Ishikawa (cell line): ENCODE results near the gene C1R.

Experiments
- CEBPB ChIP-seq: IDR thresholded peaks from 2 replicates; pipeline ENCODE4 v1.6.1; 2012
- CREB1 ChIP-seq: IDR thresholded peaks from 2 replicates; pipeline ENCODE4 v1.6.1; 2012; ENCODE audit warnings: low read depth
- EGR1 ChIP-seq: IDR thresholded peaks from 2 replicates; pipeline ENCODE4 v1.6.1; 2012
- EP300 ChIP-seq: IDR thresholded peaks from 2 replicates; pipeline ENCODE4 v1.6.1; 2012; ENCODE audit warnings: borderline replicate concordance
- NFIC ChIP-seq: IDR thresholded peaks from 2 replicates; pipeline ENCODE4 v1.6.1; 2012
- RAD21 ChIP-seq: IDR thresholded peaks from 2 replicates; pipeline ENCODE4 v1.6.1; 2012; ENCODE audit warnings: low read depth
- TAF1 ChIP-seq: IDR thresholded peaks from 2 replicates; pipeline ENCODE4 v1.6.1; 2012; ENCODE audit warnings: low read depth, mild to moderate bottlenecking
- TCF12 ChIP-seq: IDR thresholded peaks from 2 replicates; pipeline ENCODE4 v1.6.1; 2012; ENCODE audit warnings: low read depth
- TEAD4 ChIP-seq: IDR thresholded peaks from 2 replicates; pipeline ENCODE4 v1.6.1; 2012
- YY1 ChIP-seq: IDR thresholded peaks from 2 replicates; pipeline ENCODE4 v1.6.1; 2012; ENCODE audit warnings: low read depth
- ZBTB7A ChIP-seq: IDR thresholded peaks from 2 replicates; pipeline ENCODE4 v1.6.1; 2012; ENCODE audit warnings: low read depth
- TF ChIP-seq, protein P1 (sequence below): IDR thresholded peaks from 2 replicates; pipeline ENCODE4 v1.6.1; 2012
- TF ChIP-seq, protein P2 (sequence below): IDR thresholded peaks from 2 replicates; pipeline ENCODE4 v1.6.1; 2012; ENCODE audit warnings: low read depth, mild to moderate bottlenecking

DNA sequence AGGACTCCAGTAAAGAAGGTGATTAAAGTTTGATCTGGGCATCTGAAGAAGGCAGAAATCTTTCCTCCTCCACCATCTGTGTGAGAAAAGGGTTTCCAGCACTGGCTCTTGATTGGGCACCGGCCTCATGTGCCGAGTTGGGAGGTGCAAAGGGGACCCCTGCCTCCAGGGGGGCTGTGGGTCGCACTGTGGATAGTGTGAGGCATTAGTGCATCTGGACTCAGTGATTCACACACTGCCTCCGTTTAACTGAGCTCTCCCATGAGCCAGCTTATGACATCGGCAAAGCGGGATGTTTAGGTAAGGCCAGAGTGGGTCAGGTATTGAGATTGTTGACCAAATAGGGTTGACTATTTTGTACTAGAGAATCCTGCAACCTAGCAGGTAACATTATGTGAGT lies 22.9 kb downstream of the C1R start:
- TF ChIP-seq, protein P1, sequence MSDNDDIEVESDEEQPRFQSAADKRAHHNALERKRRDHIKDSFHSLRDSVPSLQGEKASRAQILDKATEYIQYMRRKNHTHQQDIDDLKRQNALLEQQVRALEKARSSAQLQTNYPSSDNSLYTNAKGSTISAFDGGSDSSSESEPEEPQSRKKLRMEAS: no peak
- TF ChIP-seq RAD21 (no peak), EP300 (no peak), TAF1 (no peak), NFIC (no peak), ZBTB7A (no peak), YY1 (no peak), CREB1 (no peak), TCF12 (no peak), EGR1 (no peak), CEBPB (no peak), TEAD4 (no peak)
- TF ChIP-seq, protein P2, sequence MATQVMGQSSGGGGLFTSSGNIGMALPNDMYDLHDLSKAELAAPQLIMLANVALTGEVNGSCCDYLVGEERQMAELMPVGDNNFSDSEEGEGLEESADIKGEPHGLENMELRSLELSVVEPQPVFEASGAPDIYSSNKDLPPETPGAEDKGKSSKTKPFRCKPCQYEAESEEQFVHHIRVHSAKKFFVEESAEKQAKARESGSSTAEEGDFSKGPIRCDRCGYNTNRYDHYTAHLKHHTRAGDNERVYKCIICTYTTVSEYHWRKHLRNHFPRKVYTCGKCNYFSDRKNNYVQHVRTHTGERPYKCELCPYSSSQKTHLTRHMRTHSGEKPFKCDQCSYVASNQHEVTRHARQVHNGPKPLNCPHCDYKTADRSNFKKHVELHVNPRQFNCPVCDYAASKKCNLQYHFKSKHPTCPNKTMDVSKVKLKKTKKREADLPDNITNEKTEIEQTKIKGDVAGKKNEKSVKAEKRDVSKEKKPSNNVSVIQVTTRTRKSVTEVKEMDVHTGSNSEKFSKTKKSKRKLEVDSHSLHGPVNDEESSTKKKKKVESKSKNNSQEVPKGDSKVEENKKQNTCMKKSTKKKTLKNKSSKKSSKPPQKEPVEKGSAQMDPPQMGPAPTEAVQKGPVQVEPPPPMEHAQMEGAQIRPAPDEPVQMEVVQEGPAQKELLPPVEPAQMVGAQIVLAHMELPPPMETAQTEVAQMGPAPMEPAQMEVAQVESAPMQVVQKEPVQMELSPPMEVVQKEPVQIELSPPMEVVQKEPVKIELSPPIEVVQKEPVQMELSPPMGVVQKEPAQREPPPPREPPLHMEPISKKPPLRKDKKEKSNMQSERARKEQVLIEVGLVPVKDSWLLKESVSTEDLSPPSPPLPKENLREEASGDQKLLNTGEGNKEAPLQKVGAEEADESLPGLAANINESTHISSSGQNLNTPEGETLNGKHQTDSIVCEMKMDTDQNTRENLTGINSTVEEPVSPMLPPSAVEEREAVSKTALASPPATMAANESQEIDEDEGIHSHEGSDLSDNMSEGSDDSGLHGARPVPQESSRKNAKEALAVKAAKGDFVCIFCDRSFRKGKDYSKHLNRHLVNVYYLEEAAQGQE: no peak
